H1 (cell line): ENCODE results near the gene IQCF6. TPM values are rescaled to one million over a fixed set of nuclear protein-coding genes. Genes with fewer than 3 reads are reported as not detected.

Source experiments
- CTCF ChIA-PET: fragments of 300-600 bp; sonication (Branson Sonifier 250); formaldehyde crosslinking; loops from one replicate; lab custom pipeline; 2021; ENCODE audit not compliant: partially characterized antibody; lab: Charles Lee
- POLR2A ChIA-PET: fragments of 300-600 bp; sonication (Branson Sonifier 250); formaldehyde crosslinking; loops from one replicate; lab custom pipeline; 2021; ENCODE audit warnings: inconsistent platforms; ENCODE audit not compliant: partially characterized antibody; lab: Charles Lee
- DNase-seq, 2 experiments: peaks; one replicate each; pipeline versions ENCODE4 v3.0.0 to v3.0.0-alpha.2; 2010 to 2022; ENCODE audit warnings: low spot score in 2 of 2, low read depth in 1 of 2, mixed read lengths in 1 of 2
- FAIRE-seq: peaks from 2 replicates; lab custom pipeline; 2011; peaks lifted over from hg19 to GRCh38; lab: Jason Lieb, UNC
- H2AFZ ChIP-seq: 2 replicates; pipeline ENCODE4 v1.8.1; 2012; ENCODE audit warnings: low read length, inconsistent platforms
- H2AK5ac ChIP-seq: 2 replicates; pipeline ENCODE4 v1.6.1; 2013; ENCODE audit warnings: low read depth, low read length
- H2BK120ac ChIP-seq: replicated peaks from 2 replicates; pipeline ENCODE3; 2013; ENCODE audit warnings: low read depth, low read length, inconsistent platforms
- H2BK12ac ChIP-seq: 2 replicates; pipeline ENCODE4 v1.6.1; 2013; ENCODE audit warnings: low read depth, low read length
- H2BK15ac ChIP-seq: 2 replicates; pipeline ENCODE4 v1.6.1; 2013; ENCODE audit warnings: low read length
- H2BK20ac ChIP-seq: 2 replicates; pipeline ENCODE4 v1.6.1; 2013; ENCODE audit warnings: low read length
- H2BK5ac ChIP-seq: 2 replicates; pipeline ENCODE4 v1.6.1; 2013; ENCODE audit warnings: low read depth, low read length
- H3K14ac ChIP-seq: 2 replicates; pipeline ENCODE4 v1.6.1; 2013; ENCODE audit warnings: inconsistent platforms; ENCODE audit not compliant: insufficient read length
- H3K18ac ChIP-seq: 2 replicates; pipeline ENCODE4 v1.6.1; 2013; ENCODE audit warnings: low read length; ENCODE audit errors: extremely low read depth
- H3K23ac ChIP-seq: 2 replicates; pipeline ENCODE4 v1.6.1; 2013; ENCODE audit warnings: inconsistent platforms; ENCODE audit not compliant: insufficient read length
- H3K23me2 ChIP-seq: 2 replicates; pipeline ENCODE4 v1.6.1; 2013; ENCODE audit warnings: low read depth, low read length
- H3K27ac ChIP-seq: 2 replicates; pipeline ENCODE4 v1.6.1; 2011; ENCODE audit warnings: low read depth, low read length, inconsistent platforms
- H3K27me3 ChIP-seq, 4 experiments: replicated peaks in 1 of 4; 1 replicate in 1 of 4; 2 replicates in 3 of 4; pipeline versions ENCODE4 v1.6.1 to v1.8.1; 2011 to 2013; ENCODE audit warnings: low read length in 3 of 4, mild to moderate bottlenecking in 3 of 4, inconsistent platforms in 2 of 4, mixed read lengths in 2 of 4, moderate library complexity in 1 of 4; ENCODE audit not compliant: control insufficient read depth in 3 of 4, insufficient read depth in 3 of 4; ENCODE audit errors: extremely low read depth in 1 of 4
- H3K36me3 ChIP-seq, 4 experiments: 2 replicates each; pipeline versions ENCODE4 v1.6.1 to v1.8.1; 2011 to 2013; ENCODE audit warnings: mild to moderate bottlenecking in 4 of 4, low read length in 3 of 4, moderate library complexity in 2 of 4, control low read depth in 1 of 4, inconsistent platforms in 1 of 4; ENCODE audit not compliant: insufficient read depth in 4 of 4, control insufficient read depth in 2 of 4
- H3K4ac ChIP-seq: replicated peaks from 2 replicates; pipeline ENCODE3; 2013; ENCODE audit warnings: low read length, low read depth, mixed read lengths, inconsistent platforms; ENCODE audit not compliant: insufficient read length
- H3K4me1 ChIP-seq, 4 experiments: replicated peaks in 1 of 4; 1 replicate in 1 of 4; 2 replicates in 3 of 4; pipeline versions ENCODE4 v1.6.1 to v1.8.1; 2011 to 2013; ENCODE audit warnings: low read length in 3 of 4, inconsistent platforms in 2 of 4, mixed read lengths in 1 of 4; ENCODE audit not compliant: insufficient read depth in 4 of 4, control insufficient read depth in 3 of 4
- H3K4me2 ChIP-seq, 2 experiments: 2 replicates each; pipeline versions ENCODE4 v1.6.1 to v1.8.1; 2011 to 2013; ENCODE audit warnings: low read depth in 2 of 2, low read length in 2 of 2, control low read depth in 1 of 2, inconsistent platforms in 1 of 2, mild to moderate bottlenecking in 1 of 2; ENCODE audit not compliant: insufficient read depth in 1 of 2
- H3K4me3 ChIP-seq, 4 experiments: fragments of 200-600, 300-600 bp in 1 of 4; sonication (generic), shearing (Covaris generic), sonication (Bioruptor Twin) in 1 of 4; 2 replicates each; pipeline versions ENCODE4 v1.5.1 to v1.8.1; 2011 to 2016; ENCODE audit warnings: low read length in 4 of 4, low read depth in 3 of 4, control low read depth in 2 of 4, inconsistent platforms in 2 of 4, mild to moderate bottlenecking in 2 of 4, mixed read lengths in 1 of 4, moderate library complexity in 1 of 4; ENCODE audit not compliant: insufficient read depth in 2 of 4; ENCODE audit errors: extremely low read depth in 1 of 4
- H3K56ac ChIP-seq: replicated peaks from 2 replicates; pipeline ENCODE3; 2013; ENCODE audit warnings: low read depth, mild to moderate bottlenecking, mixed read lengths, low read length, inconsistent platforms; ENCODE audit not compliant: insufficient read length
- H3K79me1 ChIP-seq: 2 replicates; pipeline ENCODE4 v1.6.1; 2013; ENCODE audit warnings: low read depth, low read length, control low read depth
- H3K79me2 ChIP-seq, 2 experiments: 2 replicates each; pipeline versions ENCODE4 v1.6.1 to v1.8.1; 2012 to 2013; ENCODE audit warnings: low read length in 2 of 2, mild to moderate bottlenecking in 2 of 2, inconsistent platforms in 1 of 2; ENCODE audit not compliant: insufficient read depth in 2 of 2, control insufficient read depth in 1 of 2
- H3K9ac ChIP-seq, 4 experiments: replicated peaks in 1 of 4; 1 replicate in 1 of 4; 2 replicates in 3 of 4; pipeline versions ENCODE4 v1.6.1 to v1.8.1; 2011 to 2013; ENCODE audit warnings: low read depth in 3 of 4, low read length in 3 of 4, control low read depth in 2 of 4, mild to moderate bottlenecking in 2 of 4, moderate library complexity in 2 of 4, inconsistent platforms in 1 of 4; ENCODE audit errors: extremely low read depth in 1 of 4
- H3K9me3 ChIP-seq, 2 experiments: 2 replicates each; pipeline versions ENCODE4 v1.6.1 to v1.8.1; 2012 to 2013; ENCODE audit warnings: mild to moderate bottlenecking in 2 of 2, moderate library complexity in 2 of 2, control low read depth in 1 of 2, inconsistent platforms in 1 of 2, low read depth in 1 of 2, low read length in 1 of 2, mixed read lengths in 1 of 2; ENCODE audit not compliant: insufficient read depth in 2 of 2
- H4K20me1 ChIP-seq, 2 experiments: replicated peaks in 1 of 2; 2 replicates each; pipeline versions ENCODE3 to v1.8.1; 2011 to 2013; ENCODE audit warnings: inconsistent platforms in 2 of 2, low read length in 2 of 2, mild to moderate bottlenecking in 1 of 2; ENCODE audit not compliant: insufficient read depth in 2 of 2, control insufficient read depth in 1 of 2
- H4K5ac ChIP-seq: 2 replicates; pipeline ENCODE4 v1.6.1; 2013; ENCODE audit warnings: low read length, low read depth, mixed read lengths, inconsistent platforms; ENCODE audit not compliant: insufficient read length
- H4K8ac ChIP-seq: 2 replicates; pipeline ENCODE4 v1.8.0; 2013; ENCODE audit warnings: mild to moderate bottlenecking, moderate library complexity, low read length, inconsistent platforms; ENCODE audit not compliant: insufficient read depth; ENCODE audit errors: extremely low read depth
- H4K91ac ChIP-seq: replicated peaks from 2 replicates; pipeline ENCODE3; 2013; ENCODE audit warnings: low read length, mixed read lengths, inconsistent platforms; ENCODE audit not compliant: insufficient read length
- HDAC6 ChIP-seq: IDR thresholded peaks from one replicate; pipeline ENCODE4 v1.7.1; 2012; ENCODE audit warnings: low read depth, mild to moderate bottlenecking, inconsistent platforms, low read length, moderate library complexity
- RAD21 ChIP-seq, 2 experiments: IDR thresholded peaks in 1 of 2; conservative IDR thresholded peaks in 1 of 2; 2 replicates each; pipeline ENCODE4 v1.6.1; 2011; ENCODE audit warnings: low read depth in 2 of 2, low read length in 2 of 2, improper control_type of control experiment in 1 of 2, inconsistent platforms in 1 of 2, mild to moderate bottlenecking in 1 of 2, moderate library complexity in 1 of 2
- TBP ChIP-seq: IDR thresholded peaks from 2 replicates; pipeline ENCODE4 v1.6.1; 2011; ENCODE audit warnings: low read depth, low read length, improper control_type of control experiment
- WGBS, 2 experiments: shearing (Covaris generic) in 1 of 2; methylation state at CpG; one replicate each; pipeline versions ENCODE4 v1.1.6 to v1.1.7; 2013 to 2015; ENCODE audit warnings: low lambda C conversion rate in 2 of 2, mixed read lengths in 2 of 2, inconsistent platforms in 1 of 2, low coverage in 1 of 2, missing lambda C conversion rate in 1 of 2; ENCODE audit not compliant: insufficient replicate concordance in 2 of 2, insufficient coverage in 1 of 2, insufficient read length in 1 of 2; ENCODE audit errors: extremely low coverage in 1 of 2, missing lambda C conversion rate in 1 of 2; 5-methylcytosine and 5-hydroxymethylcytosine counted together
- polyA plus RNA-seq, 7 experiments: library from polyadenylated mRNA; depleted of rRNA in 3 of 7; stranded (reverse) in 5 of 7; unstranded in 2 of 7; fragments of >200 nt in 5 of 7; fragments of 200-250 nt in 2 of 7; gene quantifications; 1 replicate in 5 of 7; 2 replicates in 1 of 7; 4 replicates in 1 of 7; pipeline versions ENCODE4 v1.2.1 to v1.2.3, GENCODE V29; 2011 to 2013; ENCODE audit warnings: missing spikeins in 2 of 7, mixed read lengths in 2 of 7
- total RNA-seq: library from RNA; stranded (reverse); fragmentation: NEBNext Ultra II Directional; extraction: Animal tissue kit (Norgen Biotek cat#: 25700); gene quantifications from 2 replicates; pipeline ENCODE4 v1.2.1, GENCODE V29; 2021
- TF ChIP-seq, protein P1 (sequence below), 3 experiments: IDR thresholded peaks; 1 replicate in 2 of 3; 2 replicates in 1 of 3; pipeline versions ENCODE4 v1.5.1 to v1.6.1; 2011; ENCODE audit warnings: low read length in 3 of 3, mild to moderate bottlenecking in 3 of 3, inconsistent platforms in 2 of 3, low read depth in 1 of 3, moderate library complexity in 1 of 3; ENCODE audit not compliant: insufficient read depth in 1 of 3; ENCODE audit errors: control extremely low read depth in 1 of 3
- TF ChIP-seq, protein P2 (sequence below): IDR thresholded peaks from 2 replicates; pipeline ENCODE4 v1.6.1; 2011; ENCODE audit warnings: low read length, improper control_type of control experiment

The IQCF6 gene
- total and polyA plus RNA-seq, 2 of the 8 experiments (the other 6 are each of a cell fraction or from before 2014, with no cell fraction given), result not detected

- FAIRE-seq, result peak; percentile 78
- Histone ChIP-seq H3K23me2 (no peaks in the 10 kb centered on the region), H2BK15ac (no peak overlapping the region), H2AFZ (no peak overlapping the region), H3K18ac (no peak overlapping the region), H4K91ac (no peak overlapping the region), H2AK5ac (peak overlapping the region; percentile 61; the same call in 1 of the 2 replicates), H2BK120ac (no peak overlapping the region), H3K79me2 (no peaks in the 10 kb centered on the region), H3K27me3 (no peaks in the 10 kb centered on the region), H3K4ac (no peak overlapping the region), H3K27ac (no peak overlapping the region), H3K79me1 (no peaks in the 10 kb centered on the region), H3K9me3 (no peaks in the 10 kb centered on the region), H4K5ac (no peak overlapping the region), H4K8ac (no peak overlapping the region), H3K23ac (no peak overlapping the region), H3K4me1 (peaks cover 6 to 24% (median 20%) of the 10 kb centered on the region in 4 experiments; a peak in 6 of 7 replicates), H3K14ac (no peak overlapping the region), H2BK12ac (0 out of 2 replicates have a peak overlapping the region, but pooled peaks have one; percentile 44), H4K20me1 (no peaks in the 10 kb centered on the region), H3K36me3 (no peaks in the 10 kb centered on the region), H3K4me3 (no peak overlapping the region), H3K9ac (no peak overlapping the region), H3K56ac (no peak overlapping the region), H2BK5ac (no peak overlapping the region), H2BK20ac (no peak overlapping the region), H3K4me2 (no peak overlapping the region)
- TF ChIP-seq, protein P1, sequence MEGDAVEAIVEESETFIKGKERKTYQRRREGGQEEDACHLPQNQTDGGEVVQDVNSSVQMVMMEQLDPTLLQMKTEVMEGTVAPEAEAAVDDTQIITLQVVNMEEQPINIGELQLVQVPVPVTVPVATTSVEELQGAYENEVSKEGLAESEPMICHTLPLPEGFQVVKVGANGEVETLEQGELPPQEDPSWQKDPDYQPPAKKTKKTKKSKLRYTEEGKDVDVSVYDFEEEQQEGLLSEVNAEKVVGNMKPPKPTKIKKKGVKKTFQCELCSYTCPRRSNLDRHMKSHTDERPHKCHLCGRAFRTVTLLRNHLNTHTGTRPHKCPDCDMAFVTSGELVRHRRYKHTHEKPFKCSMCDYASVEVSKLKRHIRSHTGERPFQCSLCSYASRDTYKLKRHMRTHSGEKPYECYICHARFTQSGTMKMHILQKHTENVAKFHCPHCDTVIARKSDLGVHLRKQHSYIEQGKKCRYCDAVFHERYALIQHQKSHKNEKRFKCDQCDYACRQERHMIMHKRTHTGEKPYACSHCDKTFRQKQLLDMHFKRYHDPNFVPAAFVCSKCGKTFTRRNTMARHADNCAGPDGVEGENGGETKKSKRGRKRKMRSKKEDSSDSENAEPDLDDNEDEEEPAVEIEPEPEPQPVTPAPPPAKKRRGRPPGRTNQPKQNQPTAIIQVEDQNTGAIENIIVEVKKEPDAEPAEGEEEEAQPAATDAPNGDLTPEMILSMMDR (IDR thresholded peaks at IDR 0.05; ENCODE audit: control extremely low read depth in 1 of 3, insufficient read depth in 1 of 3, low read depth in 1 of 3, low read length in 3 of 3), result peak in 2 of 3 experiments; percentile 73; a peak in 3 of 4 replicates
- TF ChIP-seq, protein P2, sequence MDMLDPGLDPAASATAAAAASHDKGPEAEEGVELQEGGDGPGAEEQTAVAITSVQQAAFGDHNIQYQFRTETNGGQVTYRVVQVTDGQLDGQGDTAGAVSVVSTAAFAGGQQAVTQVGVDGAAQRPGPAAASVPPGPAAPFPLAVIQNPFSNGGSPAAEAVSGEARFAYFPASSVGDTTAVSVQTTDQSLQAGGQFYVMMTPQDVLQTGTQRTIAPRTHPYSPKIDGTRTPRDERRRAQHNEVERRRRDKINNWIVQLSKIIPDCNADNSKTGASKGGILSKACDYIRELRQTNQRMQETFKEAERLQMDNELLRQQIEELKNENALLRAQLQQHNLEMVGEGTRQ, result no peak
- TF ChIP-seq HDAC6 (no peak), RAD21 (IDR thresholded peaks at IDR 0.05 in 1 of 2, conservative IDR thresholded peaks at IDR 0.05 in 1 of 2; ENCODE audit: low read depth in 2 of 2, low read length in 2 of 2) (peak; percentile 81 to 83), TBP (no peak)
- CTCF ChIA-PET, result interaction anchor here (0.6 to 11.0 kb wide), 34 partner anchors 9 to 901 kb away, joined by 3 to 108 read pairs (median 3); partner anchors contain the start of gene ABHD14B
- peak in 1 of 2 experiments; percentile 52 for DNase-seq
- 34% methylated on average over 3 of the region's 3 CpGs; no CpG with 5 or more reads in 1 of the 2 experiments for WGBS, 2 experiments
- POLR2A ChIA-PET, result interaction anchor here (0.8 to 1.7 kb wide), 3 partner anchors 14 to 83 kb away, joined by 3 to 4 read pairs (median 3); no protein-coding TSS in a partner anchor
Observed at GRCh38 chr3:51799879-51800749, 21.1 kb upstream of the IQCF6 start.
